Stimulated activated CD4-positive, alpha-beta T cell treated with anti-CD3 and anti-CD28 coated beads, Interleukin-4, amount 100 ng/mL, for 1 hour (primary cell): ENCODE measurements around the gene IL37.

Experiments used
- DNase-seq: peaks from one replicate; pipeline ENCODE4 v3.0.0-alpha.2; 2020

The IL37 gene

GRCh38 chr2:112962308-112963175 is 51.6 kb downstream of the IL37 start:
- no peak for DNase-seq

DNA sequence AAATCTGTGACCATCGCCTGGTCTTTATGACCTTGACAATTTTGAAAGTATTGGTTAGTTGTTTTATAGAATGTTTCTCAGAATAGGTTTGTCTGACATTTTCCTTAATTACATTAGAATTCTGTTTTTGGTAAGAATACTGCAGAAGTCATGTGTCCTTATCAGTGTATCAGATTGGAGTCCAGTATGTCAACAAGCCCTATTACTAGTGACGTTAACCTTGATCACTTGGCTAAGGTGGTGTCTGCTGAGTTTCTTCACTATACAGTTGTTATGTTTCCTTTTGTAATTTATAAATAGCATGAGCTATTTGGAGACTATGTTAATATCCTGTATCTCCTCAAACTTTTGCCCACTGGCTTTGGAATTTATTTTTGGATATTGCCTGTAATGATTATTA is 56.1 kb downstream of the IL37 start:
- DNase-seq = no peak
